GM21576 (cell line): ENCODE data around the gene PGM1.
A peak's percentile ranks its signal among the peaks of the same experiment; 100 is the strongest.

Experiments
- ATAC-seq: cut with Tn5 transposase; IDR thresholded peaks from one replicate; pipeline ENCODE4 v1.9.1; 2021; ENCODE audit warnings: mild to moderate bottlenecking, moderate library complexity; ENCODE audit not compliant: unreplicated experiment

The PGM1 gene

DNA sequence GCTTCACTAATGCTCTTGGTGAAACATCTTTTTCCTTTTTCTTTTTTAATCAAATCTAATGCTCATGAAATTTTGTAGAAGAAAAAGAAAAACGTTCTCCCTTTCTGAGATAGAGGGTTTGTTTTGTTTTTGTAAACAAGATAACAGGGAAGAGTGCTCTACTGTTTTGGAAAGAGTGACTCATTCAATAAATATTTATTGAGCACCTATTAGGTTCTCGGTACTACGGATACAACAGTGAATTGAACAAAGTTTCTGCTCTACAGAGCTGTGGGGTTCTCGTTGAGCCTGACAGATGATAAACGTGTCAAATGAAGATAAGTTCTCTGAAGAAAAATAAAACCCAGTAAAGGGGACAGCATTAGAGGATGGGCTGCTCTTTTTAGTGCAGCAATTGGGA lies 7.0 kb downstream of the PGM1 start:
- ATAC-seq = no peak

DNA sequence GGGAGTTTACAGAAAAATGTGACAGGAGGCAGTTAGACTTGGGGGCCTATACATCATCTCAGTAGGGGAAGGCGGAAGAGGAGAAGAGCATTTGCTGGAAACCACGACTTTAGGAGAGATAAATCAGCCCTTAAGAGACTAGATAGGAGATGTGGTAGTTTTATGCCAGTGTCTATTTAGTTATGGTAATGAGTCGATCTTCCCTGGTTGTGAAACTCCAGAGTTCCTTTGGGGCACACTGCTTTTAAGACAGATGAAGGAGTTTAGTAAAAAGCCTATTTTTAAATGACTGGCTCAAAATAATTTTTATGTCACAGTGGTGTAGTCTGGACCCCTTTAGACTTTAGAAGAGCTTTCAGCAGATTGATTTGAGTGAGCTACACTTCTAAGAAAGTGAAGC lies 7.8 kb downstream of the PGM1 start:
- no peak for ATAC-seq

DNA sequence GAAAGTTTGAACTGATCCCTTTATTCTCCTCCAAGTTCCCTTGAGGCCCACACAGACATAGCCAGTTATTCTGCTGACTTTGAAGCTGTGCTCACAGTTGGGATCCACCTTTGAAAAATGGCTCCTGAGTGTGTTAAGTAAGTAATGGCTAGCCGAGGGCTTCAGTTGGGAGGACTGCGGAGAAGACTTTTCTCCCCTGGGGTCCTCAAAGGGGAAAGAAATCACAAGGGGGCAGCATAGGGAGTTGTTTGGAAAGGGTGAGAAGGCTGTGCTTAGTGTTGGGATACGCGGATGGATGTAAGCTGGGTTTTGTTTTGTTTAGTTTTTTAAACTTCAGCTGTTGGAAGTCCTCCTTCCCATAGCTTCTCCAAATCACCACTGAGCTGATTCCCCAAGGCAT lies 8.3 kb downstream of the PGM1 start:
- ATAC-seq = no peak

DNA sequence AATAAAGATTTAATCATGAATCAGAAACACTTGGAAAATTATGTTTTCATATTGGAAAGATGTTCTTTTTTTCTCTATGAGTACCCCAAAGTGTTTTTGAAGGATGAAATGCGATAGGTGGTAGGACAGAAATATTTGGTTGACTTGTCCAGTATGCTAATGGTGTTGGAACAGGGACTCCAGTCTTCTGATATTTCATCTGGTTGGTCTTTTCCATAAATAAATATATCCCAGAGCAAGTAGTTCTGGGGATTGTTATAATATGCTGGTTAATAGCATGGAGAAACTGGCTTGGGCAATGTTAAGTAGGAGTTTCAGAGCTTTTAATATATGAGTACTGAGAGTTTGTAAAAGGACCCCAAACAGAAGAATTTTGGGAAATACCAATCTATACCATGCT lies 8.7 kb downstream of the PGM1 start:
- no peak for ATAC-seq

DNA sequence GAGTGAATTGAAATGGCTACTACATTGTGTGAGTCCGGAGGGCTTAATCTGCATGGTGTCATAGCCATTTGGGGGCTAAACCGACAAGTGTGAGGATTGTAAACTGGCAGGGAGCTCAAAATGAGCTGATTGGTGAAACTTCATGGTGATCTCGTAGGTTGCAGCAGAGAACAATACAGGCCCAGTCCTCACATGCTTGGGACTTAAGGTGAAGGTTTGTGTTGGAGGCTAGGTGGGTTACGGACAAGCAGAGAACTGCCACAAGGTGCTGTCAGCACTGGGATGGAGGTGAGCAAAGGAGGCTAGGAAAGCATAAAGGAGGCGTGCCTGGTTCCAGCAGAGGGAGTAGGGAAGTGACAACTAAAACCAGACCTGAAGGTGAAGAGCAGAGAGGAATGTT lies 9.4 kb downstream of the PGM1 start:
- ATAC-seq = no peak

DNA sequence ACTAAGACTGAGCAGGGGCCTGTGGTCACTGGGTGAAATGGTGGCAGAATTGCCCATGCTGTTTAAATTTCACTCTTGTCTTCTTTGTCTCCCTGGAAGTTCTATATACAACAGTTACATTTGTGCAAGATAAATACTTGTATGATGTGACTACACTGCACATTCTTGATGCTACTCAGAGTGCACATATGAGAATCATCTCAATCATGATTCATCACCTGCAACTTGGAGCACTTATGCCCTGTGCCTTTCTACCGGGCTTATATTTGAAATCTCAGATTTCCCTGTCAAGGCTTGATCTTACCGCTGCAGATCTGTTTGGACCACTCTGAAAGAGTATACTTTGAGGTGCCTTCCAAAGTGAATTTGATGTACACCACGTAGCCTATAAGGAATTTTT lies 10.6 kb downstream of the PGM1 start:
- ATAC-seq = no peak

DNA sequence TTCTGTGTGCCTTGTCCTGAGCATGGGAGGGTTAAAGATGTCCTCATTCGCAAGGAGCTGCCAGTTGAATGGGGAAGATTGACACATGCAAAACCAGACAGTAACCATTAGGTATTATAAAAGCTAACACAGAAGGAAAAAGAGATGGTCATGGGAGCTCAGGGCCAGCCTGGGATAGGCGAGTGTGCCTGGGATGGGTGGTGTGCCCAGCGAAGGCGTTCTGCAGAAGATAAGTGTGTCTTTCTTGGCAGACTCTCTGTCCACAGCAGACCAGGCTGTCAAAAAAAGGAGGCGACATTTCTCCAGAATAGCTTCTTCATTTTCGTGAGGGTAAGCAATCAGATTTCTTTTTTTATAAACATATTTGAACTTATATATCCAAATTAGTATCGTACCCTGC lies 14.1 kb downstream of the PGM1 start:
- ATAC-seq = no peak

DNA sequence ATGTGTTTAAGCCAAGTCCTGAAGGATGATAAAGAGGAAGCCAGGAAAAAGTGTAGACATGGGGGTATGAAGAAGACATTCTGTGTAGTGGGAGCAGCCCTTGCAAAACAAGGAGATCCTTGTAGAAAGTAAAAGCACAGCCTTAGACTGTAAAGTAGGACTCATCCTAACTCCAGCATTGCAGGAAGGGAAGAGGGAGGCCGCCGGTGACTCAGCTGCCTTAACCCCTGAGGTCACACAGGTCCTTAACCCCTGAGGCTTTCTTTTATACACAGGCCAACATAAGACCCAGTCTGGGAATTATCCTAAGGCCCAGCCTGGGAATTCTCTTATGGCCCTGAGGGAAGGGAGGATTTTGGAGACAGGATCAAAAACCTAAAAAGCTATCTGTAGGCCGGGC lies 18.0 kb downstream of the PGM1 start:
- ATAC-seq = no peak

DNA sequence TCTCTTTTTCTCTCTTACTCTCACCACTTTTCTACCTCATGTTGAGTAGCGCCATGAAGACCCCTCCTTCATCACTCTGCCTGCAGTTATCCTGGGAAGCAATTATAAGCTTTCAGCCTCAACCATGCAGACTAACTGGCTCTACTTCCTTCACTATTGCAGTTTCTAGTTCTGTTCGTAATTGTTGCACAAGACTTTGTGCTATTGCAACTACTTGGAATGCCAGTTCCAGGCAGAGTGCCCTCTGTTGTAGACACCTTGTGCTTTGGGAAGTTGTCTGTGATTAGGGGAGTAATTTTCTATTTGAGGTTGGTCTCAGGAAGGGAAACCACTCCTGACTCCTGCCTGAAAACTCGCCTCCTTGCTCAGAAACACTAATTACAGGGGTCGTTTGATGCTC lies 19.4 kb downstream of the PGM1 start:
- no peak for ATAC-seq

DNA sequence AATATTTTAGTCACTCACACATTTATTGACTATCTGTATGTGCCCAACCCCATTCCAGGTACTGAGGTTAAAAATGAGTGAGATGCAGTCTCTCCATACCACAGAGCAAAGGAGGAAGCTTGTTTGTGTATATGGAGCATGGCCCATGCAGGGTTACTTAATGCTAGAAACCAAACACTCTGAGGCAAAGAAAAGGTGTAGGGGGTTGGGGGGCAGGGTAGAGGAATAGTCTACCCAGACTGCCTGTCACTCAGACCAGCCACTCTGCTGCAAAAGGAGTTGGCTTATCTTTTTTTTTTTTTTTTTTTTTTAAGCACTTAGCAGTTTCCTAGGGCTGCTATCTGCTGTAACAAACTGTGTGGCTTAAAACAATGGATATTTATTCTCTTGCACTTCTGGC lies 19.8 kb downstream of the PGM1 start:
- ATAC-seq = no peak

DNA sequence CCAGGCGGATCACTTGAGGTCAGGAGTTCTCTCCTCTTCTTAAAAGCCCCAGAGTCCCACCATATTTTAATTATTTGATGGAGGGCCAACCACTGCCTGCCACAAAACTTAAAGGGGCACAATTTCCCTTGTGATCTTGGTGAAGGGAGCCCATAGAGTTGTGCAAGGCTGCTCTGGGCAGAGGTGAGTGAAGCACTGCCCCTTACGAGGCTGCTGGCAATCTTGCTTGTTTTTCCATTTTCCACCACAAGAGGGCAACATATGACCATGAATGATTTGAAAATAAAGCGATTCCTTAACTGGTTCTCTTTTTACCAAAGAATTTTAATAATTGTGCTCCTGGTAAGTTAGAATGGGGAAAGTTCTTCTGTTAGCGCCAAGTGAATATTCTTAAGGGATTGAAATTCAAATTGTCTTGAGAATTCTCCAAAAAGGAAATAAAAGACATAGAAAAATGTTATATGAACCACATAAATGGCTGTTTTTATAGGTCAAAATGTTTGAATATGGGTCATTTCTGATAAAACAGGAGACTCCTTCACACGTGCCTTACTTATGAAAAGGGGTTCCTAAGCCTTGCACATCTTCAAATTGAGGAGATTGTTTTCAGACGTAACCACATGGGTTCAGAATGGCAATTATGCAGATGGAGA lies 22.7 kb downstream of the PGM1 start:
- ATAC-seq = peak; percentile 63

DNA sequence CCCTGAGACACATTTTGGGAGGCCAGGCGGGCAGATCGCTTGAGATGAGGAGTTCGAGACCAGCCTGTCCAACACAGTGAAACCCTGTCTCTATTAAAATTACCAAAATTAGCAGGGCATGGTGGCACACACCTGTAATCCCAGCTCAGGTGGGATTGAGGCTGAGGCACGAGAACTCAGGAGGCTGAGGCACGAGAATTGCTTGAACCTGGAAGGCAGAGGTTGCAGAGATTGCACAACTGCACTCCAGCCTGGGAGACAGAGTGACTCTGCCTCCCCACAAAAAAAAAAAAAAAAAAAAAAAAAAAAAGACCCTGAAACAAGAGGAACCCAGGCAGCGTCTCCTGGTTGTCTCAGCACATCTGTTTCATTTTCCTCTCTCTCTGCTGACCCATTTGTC lies 24.2 kb downstream of the PGM1 start:
- ATAC-seq = no peak

DNA sequence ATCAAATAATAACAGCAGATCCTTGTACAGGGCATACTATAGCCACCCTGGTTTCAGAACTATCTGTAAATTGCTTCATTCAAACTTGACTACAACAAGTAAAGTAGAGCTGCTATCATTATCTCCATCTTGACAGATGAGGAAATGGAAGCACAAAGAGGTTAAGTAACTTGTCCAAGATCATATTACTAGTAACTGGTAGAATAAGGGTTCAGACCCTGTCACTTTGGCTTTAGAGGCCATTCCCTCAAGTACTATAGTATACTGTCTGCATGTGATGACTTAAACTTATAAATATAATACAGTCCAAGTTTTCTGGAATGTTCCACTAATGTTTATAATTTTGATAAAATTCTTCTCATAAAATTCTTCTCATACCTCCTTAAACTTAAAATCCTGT lies 24.8 kb downstream of the PGM1 start:
- no peak for ATAC-seq

DNA sequence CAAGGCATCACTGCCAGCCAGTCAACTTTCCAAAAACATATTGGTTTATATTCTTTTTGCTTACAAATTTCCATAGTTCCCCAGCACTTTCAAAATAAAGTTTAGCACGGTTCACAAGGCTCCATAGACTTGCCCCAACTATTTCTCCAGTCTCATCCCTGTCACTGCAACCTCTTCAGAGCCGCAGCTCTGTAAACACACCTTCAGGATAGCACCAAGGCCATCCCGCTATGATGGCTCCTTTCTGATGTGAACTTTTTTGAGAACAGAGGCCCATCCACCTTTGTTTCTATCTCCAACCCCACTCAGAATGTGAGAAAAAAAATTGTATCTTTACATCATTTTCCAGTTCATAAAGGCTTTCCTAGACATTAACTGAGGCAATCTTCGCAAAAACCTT lies 26.3 kb downstream of the PGM1 start:
- no peak for ATAC-seq

DNA sequence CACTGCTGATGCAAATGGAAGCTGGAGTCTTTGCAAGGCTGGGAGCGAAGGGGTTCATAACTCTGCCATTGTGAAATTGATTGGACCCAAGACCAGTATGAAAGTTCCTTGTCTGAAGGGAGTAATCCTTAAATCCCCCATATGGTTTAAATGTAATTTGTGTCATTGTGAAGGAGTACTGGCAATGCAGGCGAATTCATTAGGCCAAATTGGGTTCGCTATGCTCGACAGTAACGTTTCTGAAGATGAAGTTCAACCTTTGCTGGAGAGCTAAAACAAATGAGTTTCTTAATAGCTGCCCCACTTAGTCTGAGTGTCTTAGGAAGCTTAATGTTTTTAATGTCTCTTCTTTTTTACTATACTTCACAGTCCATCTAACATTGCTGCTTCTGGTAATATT lies 27.5 kb downstream of the PGM1 start:
- no peak for ATAC-seq

DNA sequence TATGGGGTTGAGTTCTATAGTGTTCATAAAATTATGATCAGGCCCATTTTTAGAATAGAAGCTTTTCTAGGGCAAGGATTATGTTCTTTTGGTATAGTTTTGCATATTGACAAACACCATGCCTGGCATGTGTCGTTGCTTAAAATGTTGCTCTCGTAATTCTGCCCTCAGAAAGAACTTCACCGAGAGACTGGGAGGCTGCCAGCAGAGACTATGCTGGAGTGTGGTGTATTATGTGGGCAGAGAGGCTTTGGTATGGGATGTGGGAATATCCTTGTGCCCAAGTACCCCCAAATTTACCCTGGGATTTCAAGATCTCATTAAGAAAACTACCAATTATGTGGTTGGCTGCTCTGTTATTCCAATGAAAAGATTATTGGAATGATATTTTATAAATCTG lies 27.9 kb downstream of the PGM1 start:
- ATAC-seq = no peak

DNA sequence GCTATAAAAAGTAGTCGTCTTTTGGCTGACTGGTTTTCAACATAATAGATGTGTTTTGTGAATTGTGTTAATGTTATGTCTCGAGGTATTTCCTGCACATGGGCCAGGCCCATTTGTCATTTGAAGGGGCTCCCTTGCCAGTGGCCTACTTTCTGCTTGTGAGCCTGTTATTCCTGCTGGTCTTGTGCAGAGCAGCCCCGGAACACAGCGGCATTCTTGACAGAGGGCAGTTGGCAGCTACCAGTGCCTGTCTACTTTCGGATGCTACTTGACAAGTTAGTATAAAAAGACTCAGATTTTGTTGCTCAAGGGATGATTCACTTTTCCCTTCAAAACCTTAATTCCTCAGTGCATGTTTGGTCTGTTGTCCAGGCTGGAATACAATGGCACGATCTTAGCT lies 28.5 kb downstream of the PGM1 start:
- ATAC-seq = no peak

DNA sequence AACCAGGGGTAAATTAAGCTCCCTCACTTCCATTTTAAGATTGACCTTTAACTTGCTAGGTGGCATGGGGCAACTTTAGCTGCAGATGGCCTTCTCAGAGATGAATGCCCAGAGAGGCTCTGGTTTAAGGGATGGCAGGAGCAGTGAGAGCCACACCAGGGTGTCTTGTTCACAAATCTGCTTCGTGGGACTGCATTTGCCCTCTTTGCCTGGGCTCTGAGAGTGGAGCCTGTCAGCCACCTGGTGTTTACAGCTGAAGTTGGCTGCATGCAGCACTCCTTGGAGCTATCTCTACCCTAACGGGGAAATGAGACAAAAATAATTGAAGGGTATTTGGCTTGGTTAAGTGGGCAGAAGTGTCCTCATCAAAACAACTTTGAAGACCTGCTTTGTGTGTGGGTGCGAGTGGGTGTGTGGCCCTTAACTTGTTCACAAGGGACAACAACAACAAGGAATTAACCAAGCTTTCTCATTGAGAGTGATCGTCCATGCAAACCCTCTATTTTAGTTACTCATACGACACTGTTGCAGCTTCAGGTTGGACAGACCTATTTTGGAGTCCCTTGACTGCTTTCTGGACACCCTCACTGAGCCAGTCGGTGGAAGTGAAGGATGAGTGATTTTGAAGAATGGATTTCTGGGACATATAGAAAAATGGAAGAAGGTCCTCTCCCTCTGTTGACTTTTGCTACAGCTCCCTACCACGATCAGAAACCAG lies 29.8 kb downstream of the PGM1 start:
- peak; percentile 53 for ATAC-seq

DNA sequence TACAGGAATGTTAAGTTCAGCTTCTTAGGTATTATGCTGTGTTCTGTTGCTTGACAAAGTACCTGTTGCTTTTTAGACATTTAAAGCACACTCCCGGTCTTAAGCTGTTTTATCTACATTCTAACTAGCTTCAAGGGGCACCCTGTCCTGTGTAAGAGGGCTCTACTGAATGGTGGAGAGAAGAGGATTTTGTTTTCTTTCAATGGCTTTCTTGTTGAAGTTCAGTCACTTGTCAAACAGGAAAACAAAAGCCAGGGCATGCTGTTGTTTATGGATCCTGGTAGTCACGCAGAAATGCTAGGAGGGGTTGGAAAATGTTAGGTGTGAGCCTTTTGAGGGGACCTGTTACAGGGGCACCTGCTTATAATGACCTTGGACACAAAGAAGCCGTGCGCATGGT lies 30.7 kb downstream of the PGM1 start:
- no peak for ATAC-seq

DNA sequence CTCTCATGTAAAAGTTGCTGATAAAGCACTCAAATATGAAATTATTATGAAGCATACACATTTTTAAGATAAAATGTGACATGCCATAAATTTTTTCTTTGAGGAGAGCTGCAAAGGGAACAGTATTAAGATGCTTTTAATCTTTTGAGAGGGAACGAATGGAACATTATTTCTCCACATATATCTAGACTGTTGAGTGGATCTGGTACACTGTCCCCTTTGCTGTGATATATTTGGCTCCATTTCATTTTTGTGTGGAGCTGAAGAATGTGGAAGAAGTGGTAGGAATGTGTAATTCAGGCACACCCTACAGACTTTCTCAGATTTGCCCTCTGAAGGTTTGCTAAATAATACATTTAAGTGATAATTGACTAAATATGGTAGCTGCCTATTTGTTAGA lies 31.7 kb downstream of the PGM1 start:
- no peak for ATAC-seq

DNA sequence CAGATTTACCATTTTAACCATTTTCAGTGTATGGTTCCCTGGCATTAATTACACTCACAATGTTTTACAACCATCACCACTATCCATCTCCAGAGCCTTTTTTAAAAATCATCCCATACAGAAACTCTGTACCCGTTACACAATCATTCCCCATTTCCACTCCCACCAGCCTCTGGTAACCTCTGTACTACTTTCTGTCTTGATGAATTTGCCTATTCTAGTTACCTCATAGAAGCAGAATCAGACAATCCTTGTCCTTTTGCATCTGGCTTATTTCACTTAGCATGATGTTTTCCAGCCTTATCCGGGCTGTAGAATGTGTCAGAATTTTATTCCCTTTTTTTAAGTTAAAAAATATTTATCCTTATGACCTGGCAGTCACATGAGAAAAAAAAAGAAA lies 33.0 kb downstream of the PGM1 start:
- no peak for ATAC-seq

DNA sequence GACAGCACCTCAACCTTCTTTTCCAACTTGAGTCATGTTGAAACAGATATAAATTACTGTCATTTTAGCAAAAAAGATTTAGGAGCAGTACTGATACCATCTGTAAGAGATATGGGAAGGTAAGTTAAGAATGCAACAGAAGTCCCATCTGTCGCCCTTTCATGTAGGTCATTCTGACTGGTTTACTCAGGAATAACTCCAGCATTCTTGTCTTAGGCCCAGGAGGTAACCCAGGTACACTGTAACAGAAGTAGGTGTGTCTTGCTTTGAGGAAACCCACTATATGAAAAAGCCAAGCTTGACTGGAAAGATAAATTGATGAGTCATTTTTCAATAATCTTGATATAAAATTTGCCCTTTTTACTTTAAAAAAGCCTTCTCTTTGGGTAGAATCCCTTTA lies 35.4 kb downstream of the PGM1 start:
- no peak for ATAC-seq

DNA sequence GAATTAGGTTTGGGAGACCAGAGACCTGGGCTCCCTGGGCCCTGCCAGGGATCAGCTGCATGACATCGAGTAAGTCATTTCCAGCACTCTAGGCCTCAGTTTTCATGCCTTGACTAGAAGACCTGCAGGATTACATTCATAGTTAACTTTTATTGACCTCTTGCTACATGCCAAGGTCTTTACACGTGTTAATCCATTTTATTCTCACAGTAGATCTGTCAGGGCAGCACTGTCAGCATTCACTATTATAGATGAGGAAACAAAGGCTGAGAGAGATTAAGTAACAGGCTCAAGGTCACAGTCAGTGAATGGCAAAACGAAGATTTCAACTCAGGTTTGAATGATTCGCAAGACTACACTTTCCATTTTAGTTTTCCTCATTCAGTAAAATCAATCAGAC lies 37.0 kb downstream of the PGM1 start:
- ATAC-seq = no peak
